SHP77 treated with DMSO at 0.1 percent for 48 hours (cell line): ENCODE results near the gene ZNF511.
A peak's percentile ranks its signal among the peaks of the same experiment; 100 is the strongest.
"Not testable (repeated sequence)": the region's sequence is repeated elsewhere in the genome, so short reads cannot be mapped to it uniquely, and the experiment has no call there.

ENCODE experiments used
- DNase-seq: peaks from one replicate; lab custom pipeline; 2025; lab: John Stamatoyannopoulos, UW

Gene ZNF511

DNA sequence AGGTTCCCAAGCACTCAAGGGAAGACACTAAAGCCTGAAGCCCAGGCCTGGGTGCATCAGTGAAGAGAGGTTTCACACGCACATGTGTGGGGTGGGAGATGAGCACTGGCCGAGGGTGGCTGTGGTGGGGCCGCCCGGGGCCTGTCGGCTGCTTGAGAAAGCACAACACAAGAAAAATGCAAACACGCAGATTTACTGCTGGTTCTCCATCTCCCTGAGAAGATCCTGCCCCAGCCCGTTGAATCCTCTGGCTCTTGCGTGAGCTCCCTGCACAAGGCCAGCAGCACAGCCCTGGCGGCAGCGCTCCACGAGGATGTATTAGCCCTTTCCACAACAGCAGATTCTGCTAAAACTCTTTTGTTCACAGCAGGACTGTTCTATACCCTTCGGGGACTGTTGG is 6.2 kb downstream of the ZNF511 start:
- DNase-seq: no peak

DNA sequence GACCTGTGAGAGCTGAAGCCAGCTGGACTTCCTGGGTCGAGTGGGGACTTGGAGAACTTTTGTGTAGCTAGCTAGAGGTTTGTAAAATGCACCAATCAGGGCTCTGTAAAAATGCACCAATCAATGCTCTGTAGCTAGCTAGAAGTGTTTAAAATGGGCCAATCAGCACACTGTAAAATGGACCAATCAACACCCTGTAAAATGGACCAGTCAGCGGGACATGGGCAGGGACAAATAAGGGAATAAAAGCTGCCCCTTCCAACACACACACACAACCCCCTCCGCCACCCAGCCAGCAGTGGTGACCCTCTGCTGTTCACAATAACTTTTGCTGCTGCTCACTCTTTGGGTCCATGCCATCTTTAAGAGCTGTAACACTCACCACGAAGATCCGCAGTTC is 7.1 kb downstream of the ZNF511 start:
- no peak for DNase-seq

- DNase-seq: no peak
Observed at GRCh38 chr10:133316266-133316665, 7.6 kb downstream of the ZNF511 start.

DNA sequence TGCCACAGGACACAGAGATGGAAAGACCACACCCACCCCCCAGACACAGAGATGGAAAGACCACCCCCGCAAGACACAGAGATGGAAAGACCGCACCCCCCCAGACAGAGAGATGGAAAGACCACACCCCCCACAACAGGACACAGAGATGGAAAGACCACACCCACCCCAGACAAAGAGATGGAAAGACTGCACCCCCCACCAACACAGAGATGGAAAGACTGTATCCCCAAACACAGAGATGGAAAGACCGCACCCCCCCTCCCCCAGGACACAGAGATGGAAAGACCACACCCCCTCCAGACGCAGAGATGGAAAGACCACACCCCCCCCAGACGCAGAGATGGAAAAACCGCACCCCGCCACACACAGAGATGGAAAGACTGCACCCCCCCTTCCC is 8.0 kb downstream of the ZNF511 start:
- DNase-seq: no peak

GRCh38 chr10:133318494-133319127 is 9.9 kb downstream of the ZNF511 start:
- DNase-seq: peak; percentile 60

- not testable (repeated sequence) for DNase-seq
Observed at GRCh38 chr10:133320852-133321422, 12.2 kb downstream of the ZNF511 start.

- not testable (repeated sequence) for DNase-seq
Observed at GRCh38 chr10:133322064-133322709, 13.5 kb downstream of the ZNF511 start.

- peak; percentile 78 for DNase-seq
Observed at GRCh38 chr10:133324198-133324792, 15.6 kb downstream of the ZNF511 start.

GRCh38 chr10:133324857-133325260 is 16.1 kb downstream of the ZNF511 start:
- no peak for DNase-seq

DNA sequence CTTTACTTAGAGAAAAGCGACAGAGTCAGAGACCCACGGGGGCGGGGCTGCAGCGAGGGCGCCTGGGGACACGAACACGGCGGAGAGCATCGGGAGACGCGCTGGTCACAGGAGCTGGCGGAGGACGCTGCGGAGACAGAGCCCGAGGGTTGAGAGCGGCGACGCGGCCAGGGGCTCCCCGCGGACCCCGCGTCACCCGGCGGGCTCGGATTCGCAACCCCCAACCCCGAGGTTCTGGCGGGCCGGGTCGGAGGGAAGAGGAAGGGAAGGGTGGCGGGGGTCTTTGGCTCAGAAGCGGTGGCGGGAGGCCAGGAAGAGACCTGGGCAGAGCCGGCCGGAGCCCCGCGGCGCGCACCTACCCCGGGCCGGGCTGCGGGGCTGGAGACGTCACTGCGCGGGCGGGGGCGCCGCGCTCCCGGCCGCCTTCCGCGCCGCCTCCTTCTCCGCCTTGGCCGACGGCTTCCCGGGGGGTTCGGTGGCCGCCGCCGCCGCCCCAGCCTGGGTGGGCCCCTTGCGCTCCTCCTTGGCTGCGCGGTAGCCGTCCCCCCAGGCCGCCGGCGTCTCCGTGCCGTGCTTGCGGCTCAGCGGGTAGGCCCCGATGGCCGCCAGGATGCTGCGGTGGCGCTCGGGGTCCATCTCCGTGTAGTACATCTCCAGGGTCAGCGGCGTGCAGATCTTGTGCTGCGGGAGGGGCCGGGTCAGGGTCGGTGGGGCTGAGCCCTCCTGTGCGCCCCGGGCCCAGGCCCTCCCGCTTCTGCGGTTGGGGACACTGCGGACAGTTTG is 16.9 kb downstream of the ZNF511 start:
- no peak for DNase-seq

DNA sequence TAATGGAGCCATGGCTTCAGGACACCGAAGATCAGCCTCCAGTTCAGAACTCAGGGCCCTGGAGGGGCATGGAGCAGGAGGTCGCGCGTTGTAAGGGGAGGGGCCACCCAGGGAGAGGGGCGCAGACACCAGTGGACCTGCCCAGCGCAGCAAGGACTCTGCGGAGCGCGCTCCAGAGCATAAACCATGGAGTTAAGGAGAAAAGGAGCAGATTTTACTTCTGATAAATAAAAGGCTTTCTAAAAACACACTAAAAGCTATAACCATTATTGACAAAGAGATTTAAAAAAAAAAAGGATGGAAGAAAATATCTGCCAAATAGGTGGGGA is 17.5 kb downstream of the ZNF511 start:
- peak; percentile 20 for DNase-seq

DNA sequence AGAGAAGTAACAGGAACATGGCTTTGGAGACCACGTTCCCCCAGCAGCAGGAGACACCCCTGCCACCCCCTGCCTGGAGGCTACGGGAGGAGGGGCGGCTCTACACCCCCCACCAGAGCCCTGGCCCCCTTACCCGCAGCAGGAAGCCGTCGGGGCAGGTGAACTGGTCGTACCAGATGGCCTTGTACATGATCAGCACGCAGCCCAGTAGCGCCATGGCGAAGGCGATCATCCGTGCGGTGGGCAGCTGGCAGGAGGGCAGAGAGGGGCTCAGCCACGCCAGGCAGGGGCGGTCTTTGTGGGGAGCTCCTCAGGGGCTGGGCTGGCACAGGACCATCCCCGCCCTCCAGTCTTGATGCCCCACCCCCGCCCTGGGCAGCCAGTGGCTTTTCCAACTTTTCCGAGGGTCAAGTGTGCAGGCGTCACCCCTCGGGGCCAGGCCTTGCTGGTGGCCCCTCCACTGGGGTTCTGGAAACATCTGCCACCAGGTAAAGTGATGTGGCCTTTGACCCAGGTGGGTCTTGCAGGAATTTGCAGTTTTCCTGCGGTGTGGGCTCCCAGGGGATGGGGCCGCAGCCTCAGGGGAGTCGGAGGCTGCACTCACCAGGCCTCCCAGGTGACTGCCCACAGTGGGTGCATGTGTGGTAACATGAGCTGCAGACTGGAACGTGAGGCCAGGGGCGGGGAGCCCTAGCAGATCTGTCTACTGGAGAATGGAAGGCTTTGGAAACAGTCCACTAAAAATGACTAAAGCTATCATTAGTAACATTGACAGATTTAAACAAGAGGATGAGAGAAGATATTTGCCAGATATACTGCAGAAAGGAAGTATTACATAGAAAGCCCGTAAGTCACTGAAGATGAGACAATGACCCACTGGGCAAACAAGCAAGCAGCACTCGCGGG is 18.3 kb downstream of the ZNF511 start:
- DNase-seq: peak; percentile 64

DNA sequence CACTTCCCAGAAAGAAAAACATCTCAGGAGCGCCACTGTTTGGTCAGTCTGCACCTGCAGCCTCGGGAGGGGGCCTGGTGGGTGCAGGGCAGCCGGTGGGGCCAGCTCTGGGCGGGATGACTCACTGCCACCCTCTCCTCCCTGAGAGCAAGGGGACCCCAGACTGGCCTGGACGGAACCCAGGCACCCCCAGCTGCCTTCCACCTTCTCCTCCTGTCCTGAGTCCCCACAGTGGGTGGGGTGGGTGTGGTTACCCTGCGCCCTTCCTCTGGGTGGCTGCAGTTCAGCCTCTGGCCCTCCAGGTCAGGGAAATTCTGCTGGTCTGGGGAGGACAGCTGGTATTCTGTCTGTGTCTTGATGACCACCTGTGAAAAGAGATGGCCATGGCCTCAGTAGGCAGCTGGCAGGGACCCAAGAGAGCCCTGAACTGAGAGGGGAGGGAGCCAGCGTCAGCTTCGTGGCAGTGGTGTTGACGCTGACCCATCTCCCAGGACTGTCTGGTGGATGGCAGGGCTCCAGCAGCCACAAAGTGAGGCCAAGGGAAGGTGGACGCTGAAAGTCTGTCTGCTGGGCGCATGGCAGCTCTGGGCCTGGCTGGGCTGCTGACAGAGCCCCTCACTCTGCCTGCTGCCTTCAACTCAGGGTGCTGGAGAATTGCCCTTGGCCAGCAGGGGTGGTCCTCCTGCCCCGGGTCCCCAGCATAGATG is 19.1 kb downstream of the ZNF511 start:
- peak; percentile 68 for DNase-seq

DNA sequence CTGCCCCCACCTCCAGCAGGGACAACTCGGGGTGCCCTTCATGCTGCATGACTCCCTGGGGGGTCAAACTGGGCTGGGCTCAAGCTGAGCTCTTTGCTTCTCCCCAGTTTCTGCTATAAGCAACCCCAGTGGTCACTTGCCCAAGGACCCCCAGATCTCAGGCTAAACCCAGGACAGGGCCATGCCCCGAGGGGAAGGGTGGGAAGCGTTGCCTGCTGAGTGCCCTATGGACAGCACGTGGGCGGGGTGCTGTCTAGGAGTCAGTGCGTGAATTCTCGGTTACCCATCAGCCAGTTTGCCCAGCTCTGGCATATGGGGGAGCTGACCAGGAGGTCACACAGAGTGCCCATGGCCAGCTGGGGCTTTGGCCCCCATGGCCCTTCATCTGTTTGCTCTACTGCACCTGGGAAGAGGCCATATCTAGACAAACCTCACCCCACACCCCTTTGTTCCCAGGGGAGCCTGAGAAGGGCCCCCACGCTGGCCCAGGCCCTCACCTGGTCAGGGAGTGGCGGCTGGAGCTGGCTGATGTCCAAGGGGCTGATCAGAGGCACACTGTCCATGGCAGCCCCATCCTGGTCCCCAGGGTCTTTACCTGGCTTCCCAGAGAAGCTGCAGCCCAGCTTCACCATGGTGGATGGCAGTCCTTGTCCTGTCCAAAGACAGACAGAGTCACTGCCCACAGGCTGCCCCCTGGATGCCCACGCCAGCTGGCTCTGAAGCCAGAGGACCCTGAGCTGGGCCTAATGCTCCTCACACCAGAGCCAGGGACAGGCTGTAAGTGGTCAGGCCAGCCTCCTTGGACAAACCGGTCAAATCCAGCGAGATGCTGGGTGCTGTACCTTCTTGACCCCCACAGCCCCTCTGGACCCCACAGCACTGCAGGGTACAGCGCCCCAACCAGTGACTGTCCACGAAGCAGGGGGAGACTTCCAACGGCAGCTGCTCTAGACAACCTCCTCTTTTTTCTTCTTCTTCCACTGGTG is 19.9 kb downstream of the ZNF511 start:
- DNase-seq: no peak

DNA sequence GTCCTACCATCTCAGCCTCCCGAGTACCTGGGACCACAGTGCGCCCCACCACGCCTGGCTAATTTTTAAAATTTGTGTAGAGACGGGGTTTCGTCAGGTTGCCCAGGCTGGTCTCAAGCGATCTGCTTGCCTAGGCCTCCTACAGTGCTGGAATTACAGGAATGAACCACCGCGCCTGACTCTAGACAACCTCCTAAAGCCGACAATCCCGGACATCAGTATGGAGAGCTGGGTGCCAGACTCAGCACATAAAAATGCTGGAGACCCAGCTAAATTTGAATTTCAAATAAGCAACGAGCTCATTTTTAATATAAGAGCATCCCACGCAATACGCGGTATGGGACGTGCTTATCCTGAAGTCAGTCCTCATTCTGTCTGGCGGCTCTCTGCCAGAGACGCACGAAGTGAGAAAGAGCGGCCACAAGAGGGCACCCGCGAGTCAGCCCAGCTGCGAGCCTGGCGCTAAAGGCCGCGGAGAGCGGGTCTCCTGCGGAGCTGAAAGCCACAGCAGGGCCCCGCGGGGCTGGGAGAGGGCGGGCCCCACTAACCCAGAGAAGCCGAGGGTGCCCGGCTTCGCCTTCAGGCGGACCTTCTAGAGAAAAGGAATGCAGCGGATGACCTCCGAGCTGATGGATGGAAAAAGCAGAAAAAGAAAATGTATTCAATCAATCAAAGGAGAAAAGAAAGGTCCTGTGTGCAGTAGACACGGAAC is 20.9 kb downstream of the ZNF511 start:
- DNase-seq: peak; percentile 77

DNA sequence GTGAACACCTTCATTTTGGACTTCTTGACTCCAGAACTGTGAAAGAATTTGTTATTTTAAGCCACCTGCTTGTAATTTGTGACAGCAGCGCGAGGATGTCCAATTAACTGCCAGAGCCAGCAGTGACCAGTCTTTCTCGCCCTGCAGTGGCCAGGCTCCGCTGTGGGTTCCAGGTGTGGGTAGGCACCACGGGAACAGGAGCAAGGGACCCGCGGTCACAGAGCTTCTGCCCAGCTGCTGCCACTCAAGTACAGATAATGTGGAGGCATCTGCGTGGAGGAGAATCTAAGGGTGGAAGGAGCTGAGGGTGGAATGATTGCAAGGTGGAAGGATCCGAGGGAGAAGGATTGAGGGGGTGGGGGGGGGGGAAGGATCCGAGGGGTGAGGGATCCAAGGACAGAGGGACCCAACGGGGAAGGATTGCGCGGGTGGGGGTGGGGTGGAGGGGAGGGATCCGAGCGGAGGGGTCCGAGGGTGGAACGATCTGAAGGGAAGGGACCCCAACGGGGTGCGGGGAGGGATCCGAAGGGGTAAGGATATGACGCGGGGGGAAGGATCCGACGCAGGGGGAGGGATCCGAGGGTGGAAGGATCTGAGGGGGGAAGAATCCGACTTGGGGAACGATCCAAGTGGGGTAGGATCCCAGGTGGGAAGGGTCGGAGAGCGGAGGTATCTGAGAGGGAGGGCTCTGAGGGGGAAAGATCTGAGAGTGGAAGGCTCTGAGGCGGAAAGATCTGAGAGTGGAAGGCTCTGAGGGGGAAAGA is 24.4 kb downstream of the ZNF511 start:
- DNase-seq: no peak

DNA sequence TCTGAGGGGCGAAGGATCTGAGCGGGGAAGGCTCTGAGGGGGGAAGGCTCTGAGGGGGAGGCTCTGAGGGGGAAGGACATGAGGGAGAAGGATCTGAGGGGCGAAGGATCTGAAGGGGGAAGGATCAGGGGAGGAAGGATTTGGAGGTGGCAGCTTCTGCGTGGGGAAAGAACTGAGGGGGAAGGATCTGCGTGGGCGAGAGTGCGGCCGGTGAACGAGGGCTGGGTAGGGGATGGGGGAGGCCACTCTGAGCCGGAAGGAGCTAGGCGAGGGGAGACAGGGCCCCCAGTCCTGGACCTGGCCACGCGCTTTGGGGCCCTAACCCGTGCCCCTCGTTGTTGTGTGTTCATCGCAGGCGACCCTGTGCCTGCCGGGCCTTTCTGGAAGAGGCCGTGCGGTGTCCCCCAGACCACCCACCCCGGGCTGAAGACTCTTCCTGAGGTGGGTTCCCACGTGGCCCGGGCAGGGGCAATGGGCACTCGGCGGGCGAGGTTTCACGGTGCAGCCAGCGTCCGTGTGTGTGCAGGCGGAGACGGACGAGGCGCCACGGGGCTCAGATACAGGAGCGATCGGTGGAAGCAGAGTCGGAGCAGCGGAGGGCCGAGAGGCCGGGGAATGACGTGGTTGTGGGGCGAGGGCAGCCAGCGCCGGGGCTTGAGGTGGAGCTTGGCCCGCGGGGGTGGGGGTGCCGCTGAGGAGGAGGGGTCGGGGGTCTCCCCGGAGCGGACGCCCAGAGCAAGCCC is 26.0 kb downstream of the ZNF511 start:
- DNase-seq: no peak
